Skeletal muscle cell (primary cell): ENCODE data around the gene NSUN3.
A peak's percentile ranks its signal among the peaks of the same experiment; 100 is the strongest.
"Not testable (repeated sequence)": the region's sequence is repeated elsewhere in the genome, so short reads cannot be mapped to it uniquely, and the experiment has no call there.

ENCODE experiments used
- DNase-seq: peaks from one replicate; pipeline ENCODE4 v3.0.0-alpha.2; 2010; ENCODE audit warnings: low read depth
- H3K4me3 ChIP-seq: 2 replicates; pipeline ENCODE4 v1.5.1; 2011; ENCODE audit warnings: low read depth, mild to moderate bottlenecking, control low read depth, low read length, moderate library complexity

Gene NSUN3

DNA sequence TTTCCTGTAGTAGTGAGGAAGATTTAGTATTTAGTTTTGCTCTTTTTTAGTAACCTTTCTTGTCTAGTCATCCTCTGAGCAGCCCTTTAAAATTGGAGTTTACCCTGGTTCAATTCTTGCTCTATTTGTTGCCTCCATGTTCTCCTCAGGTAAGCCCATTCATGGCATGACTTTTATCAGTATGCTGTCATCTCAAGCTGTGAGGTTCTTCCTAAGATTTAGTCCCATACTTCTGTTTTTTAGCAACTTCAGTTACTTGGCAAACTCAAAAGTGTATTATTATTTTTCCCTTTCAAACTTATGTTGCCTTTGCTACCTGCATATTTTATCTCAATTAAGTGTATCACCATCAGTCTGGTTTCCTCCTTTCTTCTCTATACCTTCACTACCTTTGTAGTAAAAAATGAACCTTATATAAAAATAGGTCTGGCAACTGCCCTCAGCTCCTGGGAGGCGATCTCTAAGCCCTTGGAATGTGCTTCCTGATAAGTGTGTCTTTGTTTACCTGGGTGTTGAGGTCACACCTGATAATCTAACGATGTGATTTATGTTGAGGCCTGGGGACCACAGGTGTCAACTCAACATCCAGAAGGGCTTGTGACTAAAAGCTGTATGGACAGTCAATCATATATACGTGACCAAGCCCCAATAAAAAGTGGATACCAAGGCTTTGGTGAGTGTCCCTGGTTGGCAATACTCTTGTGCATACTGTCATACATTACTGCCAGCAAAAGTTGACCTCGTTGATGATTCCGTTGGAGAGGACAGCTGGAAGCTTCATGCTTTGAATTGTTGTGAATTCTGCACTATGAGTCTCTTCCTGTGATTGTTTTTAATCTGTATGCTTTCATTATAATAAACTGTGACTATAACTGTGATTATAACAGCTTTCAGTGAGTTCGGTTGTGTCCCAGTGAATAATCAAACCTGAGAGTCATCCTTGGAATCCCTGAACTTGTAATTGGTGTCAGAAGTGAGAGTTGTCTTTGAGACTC lies 3.9 kb downstream of the NSUN3 start:
- DNase-seq, result no peak
- no peak overlapping the region for H3K4me3 ChIP-seq

GRCh38 chr3:94069194-94069813 lies 6.4 kb downstream of the NSUN3 start:
- H3K4me3 ChIP-seq, result no peak overlapping the region
- no peak for DNase-seq

- DNase-seq, result no peak
- no peak overlapping the region for H3K4me3 ChIP-seq
Observed at GRCh38 chr3:94070341-94070911, 7.6 kb downstream of the NSUN3 start.

- no peak for DNase-seq
Observed at GRCh38 chr3:94071713-94072284, 8.9 kb downstream of the NSUN3 start.

GRCh38 chr3:94076055-94076454 lies 13.2 kb downstream of the NSUN3 start:
- H3K4me3 ChIP-seq, result no peak overlapping the region
- no peak for DNase-seq

More at GRCh38 chr3:94071713-94072284, 8.9 kb downstream of the NSUN3 start:
- no peak overlapping the region for H3K4me3 ChIP-seq

DNA sequence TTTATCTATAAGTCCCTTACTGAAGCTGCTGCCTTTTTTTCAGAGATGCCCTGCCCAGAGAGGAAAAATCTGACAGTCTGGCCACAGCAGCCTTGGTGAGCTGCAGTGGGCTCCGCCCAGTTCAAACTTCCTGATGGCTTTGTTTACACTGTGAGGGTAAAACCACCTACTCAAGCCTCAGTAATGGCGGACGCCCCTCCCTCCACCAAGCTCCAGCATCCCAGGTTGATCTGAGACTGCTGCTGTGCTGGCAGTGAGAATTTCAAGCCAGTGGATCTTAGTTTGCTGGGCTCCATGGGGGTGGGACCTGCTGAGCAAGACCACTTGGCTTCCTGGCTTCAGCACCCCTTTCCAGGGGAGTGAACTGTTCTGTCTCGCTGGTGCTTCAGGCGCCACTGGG lies 17.7 kb downstream of the NSUN3 start:
- not testable (repeated sequence) for H3K4me3 ChIP-seq, DNase-seq

DNA sequence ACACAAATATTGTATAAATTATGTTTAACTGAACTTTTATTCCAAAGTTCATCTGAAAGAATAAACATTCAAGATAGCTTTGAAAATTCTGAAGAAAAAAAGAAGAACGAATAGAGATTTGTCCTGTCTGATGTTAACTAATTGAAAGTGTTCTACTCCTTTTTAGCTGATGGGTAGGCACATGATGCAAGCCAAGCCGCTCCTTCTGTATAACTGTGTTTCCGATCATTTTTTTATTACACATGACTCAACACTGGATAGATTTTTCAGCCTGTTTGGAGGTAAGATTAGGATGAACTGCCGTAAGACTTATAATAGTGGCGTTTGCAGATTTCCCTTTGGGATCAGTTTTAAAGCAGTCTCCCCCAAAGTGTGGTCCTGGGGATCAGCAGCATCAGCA lies 19.0 kb downstream of the NSUN3 start:
- DNase-seq, result no peak
- H3K4me3 ChIP-seq, result no peak overlapping the region

DNA sequence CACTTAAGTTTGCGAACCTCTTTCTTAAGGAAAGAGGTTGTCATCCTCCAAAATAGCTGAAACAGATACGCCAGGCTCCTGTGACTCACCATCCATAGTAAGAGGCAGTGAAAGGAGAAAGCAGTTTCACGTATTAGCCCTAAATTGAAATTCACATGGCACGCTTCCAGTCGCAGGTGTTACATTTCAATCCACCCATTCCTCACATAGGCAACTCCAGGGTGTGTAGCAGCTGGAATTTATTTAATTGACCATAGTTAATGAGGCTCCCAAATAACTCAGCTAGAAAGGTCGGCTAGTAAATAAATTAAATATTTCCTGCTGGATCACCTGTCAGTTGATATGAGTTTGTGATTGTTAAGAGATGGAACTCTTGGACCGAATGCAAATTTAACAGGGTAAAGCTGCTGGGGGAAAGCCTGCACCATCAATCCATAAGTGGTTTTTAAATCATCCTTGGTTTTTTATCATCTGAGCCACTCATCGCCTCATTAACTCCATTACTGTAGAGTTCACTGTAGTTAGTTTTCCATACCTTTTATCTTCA lies 19.6 kb downstream of the NSUN3 start:
- DNase-seq, result no peak
- H3K4me3 ChIP-seq, result no peak overlapping the region

- H3K4me3 ChIP-seq, result no peak overlapping the region
- DNase-seq, result no peak
Observed at GRCh38 chr3:94083261-94083660, 20.4 kb downstream of the NSUN3 start.

DNA sequence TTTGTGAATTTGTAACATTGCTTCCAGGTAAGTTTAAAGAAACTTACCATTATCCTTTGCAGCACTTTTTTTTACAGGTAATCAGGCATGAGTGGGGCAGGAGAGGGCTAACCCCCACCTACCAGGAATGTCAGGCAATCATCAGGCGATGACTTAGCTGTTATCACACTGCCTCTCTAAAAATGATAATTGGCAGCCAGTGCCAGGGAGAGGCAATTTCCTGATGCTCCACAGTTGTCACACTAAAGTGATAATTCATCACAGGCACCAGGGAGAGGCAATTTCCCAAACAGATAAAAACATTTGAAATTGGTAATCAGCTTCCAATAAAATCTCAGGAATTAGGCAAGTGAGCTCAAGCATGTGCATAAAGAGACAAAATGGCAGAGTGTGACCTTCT lies 26.3 kb downstream of the NSUN3 start:
- H3K4me3 ChIP-seq, result no peak overlapping the region
- DNase-seq, result no peak

- DNase-seq, result no peak
- no peak overlapping the region for H3K4me3 ChIP-seq
Observed at GRCh38 chr3:94092086-94092485, 29.2 kb downstream of the NSUN3 start.

DNA sequence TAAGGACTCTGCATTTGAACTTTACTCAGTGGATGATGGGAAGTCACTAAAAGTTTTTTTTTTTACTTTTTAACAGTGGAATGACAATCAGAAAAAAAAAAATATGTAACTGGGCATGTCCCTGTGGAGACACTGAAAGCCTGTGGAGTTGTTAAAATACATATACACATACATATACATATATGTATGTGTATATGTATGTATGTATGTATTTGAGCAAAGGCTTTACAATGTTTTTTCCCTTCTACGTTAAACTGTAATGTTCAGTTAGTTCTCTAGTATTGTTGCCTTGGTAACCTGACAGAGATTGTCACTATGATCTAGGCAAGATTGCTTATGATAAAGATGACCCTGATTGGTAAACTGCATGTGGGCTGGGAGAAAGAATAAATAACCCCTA lies 30.3 kb downstream of the NSUN3 start:
- H3K4me3 ChIP-seq, result no peak overlapping the region
- DNase-seq, result no peak

DNA sequence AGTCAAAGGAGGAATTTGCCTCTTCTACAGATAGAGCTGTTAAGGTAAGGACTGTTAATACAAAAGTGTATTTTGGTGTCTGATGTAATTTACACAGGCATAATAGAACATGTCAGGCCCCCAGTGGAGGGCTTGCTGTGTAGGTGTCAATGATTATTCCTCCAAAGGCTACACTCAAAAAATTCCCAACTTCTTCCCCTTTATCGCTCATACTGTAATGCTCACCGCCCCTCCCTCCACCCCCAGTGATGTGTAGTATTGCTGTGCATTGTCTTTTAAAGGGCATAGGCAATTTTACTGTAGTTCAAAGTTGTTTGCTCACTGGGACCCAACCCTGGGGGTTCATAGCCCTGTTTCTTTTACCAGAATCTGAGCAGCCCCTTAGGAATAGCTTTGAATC lies 32.2 kb downstream of the NSUN3 start:
- DNase-seq, result no peak
- no peak overlapping the region for H3K4me3 ChIP-seq

GRCh38 chr3:94098452-94098851 lies 35.6 kb downstream of the NSUN3 start:
- H3K4me3 ChIP-seq, result no peak overlapping the region
- peak; percentile 37 for DNase-seq

GRCh38 chr3:94099311-94099710 lies 36.5 kb downstream of the NSUN3 start:
- H3K4me3 ChIP-seq, result no peak overlapping the region
- DNase-seq, result no peak

GRCh38 chr3:94101860-94102259 lies 39.0 kb downstream of the NSUN3 start:
- DNase-seq, result no peak
- no peak overlapping the region for H3K4me3 ChIP-seq

- no peak for DNase-seq
- H3K4me3 ChIP-seq, result no peak overlapping the region
Observed at GRCh38 chr3:94106268-94106667, 43.4 kb downstream of the NSUN3 start.

GRCh38 chr3:94110232-94110631 lies 47.4 kb downstream of the NSUN3 start:
- H3K4me3 ChIP-seq, DNase-seq: not testable (repeated sequence)

GRCh38 chr3:94110854-94111253 lies 48.0 kb downstream of the NSUN3 start:
- H3K4me3 ChIP-seq, result no peak overlapping the region
- no peak for DNase-seq

DNA sequence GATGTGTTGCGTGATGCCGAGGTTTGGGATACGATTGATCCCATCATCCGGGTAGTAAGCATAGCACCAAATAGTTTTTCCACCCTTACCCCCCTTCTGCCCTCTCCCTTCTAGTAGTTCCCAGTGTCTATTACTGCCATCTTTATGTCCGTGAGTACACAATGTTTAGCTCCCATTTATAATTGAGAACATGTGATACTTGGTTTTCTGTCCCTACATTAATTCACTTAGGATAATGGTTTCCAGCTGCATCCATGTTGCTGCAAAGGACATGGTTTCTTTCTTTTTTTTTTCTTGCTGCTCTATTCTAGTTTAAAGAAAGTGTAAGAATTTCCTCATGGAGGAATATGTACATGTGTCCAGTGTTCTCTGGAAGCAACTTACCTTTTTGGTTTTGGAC lies 51.8 kb downstream of the NSUN3 start:
- no peak for DNase-seq
- no peak overlapping the region for H3K4me3 ChIP-seq
